ENCODE results near the gene VKORC1L1.
"Not testable (repeated sequence)": the region's sequence is repeated elsewhere in the genome, so short reads cannot be mapped to it uniquely, and the experiment has no call there.

Gene VKORC1L1

GRCh38 chr7:65872776-65873581, at the start of gene VKORC1L1:
TSS of gene VKORC1L1 (plus strand) at chr7:65873074. CDS start at chr7:65873372, 298 bp downstream.
- DNase-seq (ENCODE audit: low read depth): peak; percentile 93

- no peak for DNase-seq (ENCODE audit: low read depth)
These were observed 45.5 kb upstream of the VKORC1L1 start for GRCh38 chr7:65827366-65827765.

DNA sequence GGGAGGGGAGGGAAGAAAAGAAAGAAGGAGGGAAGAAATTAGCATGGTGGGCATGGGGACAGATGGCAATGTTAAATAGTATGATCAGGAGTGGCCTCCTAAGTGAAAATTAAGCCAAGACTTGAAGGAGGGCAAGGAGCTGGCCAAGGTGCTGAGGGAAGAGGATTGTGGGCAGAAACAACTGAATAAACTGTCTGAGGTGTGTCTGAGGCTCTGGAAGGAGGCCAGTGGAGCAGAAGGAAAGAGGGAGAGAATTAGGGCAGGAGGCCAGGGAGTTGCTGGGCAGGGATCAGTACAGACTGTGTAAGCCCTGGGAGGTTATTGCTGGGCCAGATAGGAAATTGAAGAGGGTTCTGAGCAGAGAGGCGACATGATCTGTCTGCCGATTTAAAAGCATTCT, 40.6 kb upstream of the VKORC1L1 start:
- peak; percentile 54 for DNase-seq (ENCODE audit: low read depth)

GRCh38 chr7:65836684-65837083, 36.2 kb upstream of the VKORC1L1 start:
- DNase-seq (ENCODE audit: low read depth): not testable (repeated sequence)

- peak; percentile 32 for DNase-seq (ENCODE audit: low read depth)
These were observed 35.3 kb upstream of the VKORC1L1 start for GRCh38 chr7:65837541-65837956.

GRCh38 chr7:65839846-65840245, 33.0 kb upstream of the VKORC1L1 start:
- no peak for DNase-seq (ENCODE audit: low read depth)

- no peak for DNase-seq (ENCODE audit: low read depth)
These were observed 32.4 kb upstream of the VKORC1L1 start for GRCh38 chr7:65840446-65840845.

- not testable (repeated sequence) for DNase-seq (ENCODE audit: low read depth)
These were observed 29.3 kb upstream of the VKORC1L1 start for GRCh38 chr7:65843616-65844015.

- no peak for DNase-seq (ENCODE audit: low read depth)
These were observed 26.8 kb upstream of the VKORC1L1 start for GRCh38 chr7:65846008-65846570.

DNA sequence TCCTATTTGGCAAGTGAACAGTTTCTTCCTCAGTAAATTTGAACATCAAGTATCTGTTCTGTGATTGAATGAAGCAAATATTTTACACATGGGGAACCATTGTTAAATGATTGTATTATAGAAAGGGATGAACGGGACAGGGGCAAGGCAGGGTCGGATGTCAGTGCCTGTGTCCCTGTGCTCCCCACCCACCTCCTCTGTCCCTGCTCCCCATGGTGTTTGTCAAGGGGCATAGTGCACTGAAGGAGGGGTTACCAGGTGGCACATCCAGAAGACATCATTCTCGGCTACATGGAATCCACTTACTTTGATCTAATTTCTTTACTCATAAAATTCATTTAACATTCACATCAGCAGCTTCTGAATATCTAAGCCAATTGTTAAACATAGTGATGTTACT, 19.4 kb upstream of the VKORC1L1 start:
- not testable (repeated sequence) for DNase-seq (ENCODE audit: low read depth)

GRCh38 chr7:65853892-65854291, 19.0 kb upstream of the VKORC1L1 start:
- DNase-seq (ENCODE audit: low read depth): not testable (repeated sequence)

DNA sequence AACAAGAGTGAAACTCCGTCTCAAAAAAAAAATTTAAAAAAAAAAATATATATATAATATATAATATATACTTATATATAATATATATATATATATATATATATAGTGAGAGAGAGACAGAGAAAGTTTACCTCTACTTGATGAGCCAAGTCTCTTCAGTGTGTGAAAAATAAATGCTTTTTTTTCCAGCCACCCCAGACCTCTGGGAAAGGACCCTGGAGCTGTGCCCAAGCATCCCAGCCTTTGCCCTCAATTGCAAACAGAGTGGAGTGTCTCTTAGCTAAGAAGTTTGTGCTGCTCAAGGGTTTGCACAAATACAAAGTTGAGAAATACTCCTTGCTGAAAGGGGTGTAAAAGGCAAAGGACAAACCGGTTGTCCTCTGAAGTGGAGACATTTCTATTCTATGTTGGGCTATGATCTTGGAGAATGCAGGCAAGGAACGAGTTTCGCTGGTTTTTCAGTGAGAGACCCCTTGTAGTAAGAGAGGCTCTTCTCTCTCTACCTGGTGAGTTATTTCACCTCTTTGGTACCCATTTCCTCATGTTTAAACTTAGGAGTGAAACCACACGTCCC, 15.5 kb upstream of the VKORC1L1 start:
- DNase-seq (ENCODE audit: low read depth): not testable (repeated sequence)

- DNase-seq (ENCODE audit: low read depth): not testable (repeated sequence)
These were observed 14.2 kb upstream of the VKORC1L1 start for GRCh38 chr7:65858660-65859059.

DNA sequence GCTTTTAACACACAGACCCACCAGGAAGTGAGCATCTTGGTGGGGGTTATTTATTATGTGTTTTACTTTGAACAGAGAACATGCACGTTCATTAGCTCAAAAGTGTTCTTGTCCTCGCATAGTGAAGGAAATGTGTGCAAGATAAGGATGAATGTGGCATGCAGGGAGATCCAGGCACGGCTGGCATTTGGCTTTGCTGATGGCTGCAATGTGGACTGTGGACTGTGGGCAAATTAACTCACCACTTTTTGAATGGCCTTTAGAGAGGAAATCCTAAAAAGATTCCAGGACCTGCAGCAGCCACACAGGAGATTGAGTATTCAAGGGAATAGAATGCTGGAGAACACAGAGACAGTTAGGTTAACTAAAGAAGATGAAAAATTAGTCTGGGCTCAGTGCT, 6.6 kb upstream of the VKORC1L1 start:
- DNase-seq (ENCODE audit: low read depth): not testable (repeated sequence)

DNA sequence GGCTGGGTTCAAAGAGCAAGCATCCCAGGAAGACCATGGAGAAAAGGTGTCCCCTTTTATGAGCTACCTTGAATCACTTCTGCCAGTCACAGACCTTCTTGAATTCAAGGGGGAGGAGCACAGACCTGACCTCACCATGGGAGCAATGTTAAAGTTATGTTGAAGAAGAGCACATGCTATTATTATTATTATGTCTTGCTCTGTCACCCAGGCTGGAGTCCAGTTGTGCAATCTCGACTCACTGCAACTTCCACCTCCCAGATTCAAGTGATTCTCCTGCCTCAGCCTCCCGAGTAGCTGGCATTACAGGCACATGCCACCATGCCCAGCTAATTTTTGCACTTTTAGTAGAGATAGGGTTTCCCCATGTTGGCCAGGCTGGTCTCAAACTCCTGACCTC, 5.2 kb upstream of the VKORC1L1 start:
- DNase-seq (ENCODE audit: low read depth): peak; percentile 4

DNA sequence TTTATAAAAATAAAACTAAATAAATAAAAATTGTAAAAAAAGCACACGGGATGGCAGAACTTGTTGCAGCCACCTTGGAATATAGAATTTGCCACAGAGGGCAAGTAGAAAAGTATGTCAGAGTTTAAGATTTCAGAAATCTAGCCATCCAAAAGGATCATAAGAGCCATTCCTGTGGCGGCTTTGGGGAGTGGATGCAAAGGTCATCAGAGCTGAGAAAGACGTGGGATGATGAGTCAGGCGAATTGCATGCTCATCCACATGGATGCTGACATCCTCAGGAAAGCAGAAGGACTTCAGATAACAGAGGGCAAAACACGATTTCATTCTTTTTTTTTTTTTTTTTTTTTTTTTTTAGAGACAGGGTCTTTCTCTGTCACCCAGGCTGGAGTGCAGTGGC, 3.6 kb upstream of the VKORC1L1 start:
- peak; percentile 84 for DNase-seq (ENCODE audit: low read depth)

GRCh38 chr7:65871451-65871850, 1.4 kb upstream of the VKORC1L1 start:
- peak; percentile 55 for DNase-seq (ENCODE audit: low read depth)

DNA sequence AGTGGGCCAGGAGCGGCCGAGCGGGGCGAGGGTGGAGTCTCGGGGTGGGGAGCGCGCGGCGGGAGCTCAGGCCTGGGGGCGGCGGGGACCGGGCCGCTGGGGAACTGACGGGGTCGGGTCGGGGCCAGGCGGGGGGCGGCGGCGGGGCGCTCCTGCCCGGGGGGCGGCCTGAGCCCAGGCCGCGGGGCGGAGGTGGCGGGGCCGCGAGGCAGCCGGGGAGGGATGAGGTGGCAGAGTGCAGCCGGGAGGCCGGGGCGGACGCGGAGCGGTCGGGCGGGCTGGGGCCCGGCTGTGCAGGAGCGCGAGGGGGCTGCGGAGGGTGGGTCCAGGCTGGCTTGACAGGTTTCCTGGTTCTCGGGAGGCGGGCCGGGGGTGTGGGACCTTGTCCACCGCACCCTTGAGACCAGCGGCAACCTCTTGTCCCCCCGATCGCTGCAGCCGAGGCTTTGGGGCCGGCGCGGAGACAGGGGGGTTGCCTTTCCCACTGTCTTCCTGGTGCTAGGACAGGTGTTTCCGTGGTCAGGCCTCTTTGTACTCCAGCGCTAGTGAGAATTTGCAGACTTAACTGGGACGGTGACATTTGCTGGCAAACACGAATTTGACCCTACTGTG, 814 bp downstream of the VKORC1L1 start:
- peak; percentile 11 for DNase-seq (ENCODE audit: low read depth)

DNA sequence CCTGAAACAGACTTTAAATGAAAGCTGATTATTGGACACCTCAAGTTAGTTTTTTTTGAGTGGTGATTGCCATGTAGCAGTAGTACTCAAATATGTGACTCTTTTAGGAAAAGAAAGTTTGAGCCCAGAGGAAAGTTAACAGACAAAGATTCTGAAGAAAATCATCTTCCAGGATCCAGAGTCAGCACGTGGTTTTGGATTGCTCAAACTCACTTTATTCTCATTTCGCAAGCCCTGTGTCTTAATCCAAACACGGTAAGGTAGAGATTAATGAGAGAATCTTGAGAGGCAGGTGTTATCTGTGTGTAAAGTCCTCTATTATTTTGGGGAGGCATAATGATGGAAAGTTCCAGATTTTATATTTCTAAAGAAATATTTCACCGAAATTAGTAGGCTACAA, 2.8 kb downstream of the VKORC1L1 start:
- not testable (repeated sequence) for DNase-seq (ENCODE audit: low read depth)

DNA sequence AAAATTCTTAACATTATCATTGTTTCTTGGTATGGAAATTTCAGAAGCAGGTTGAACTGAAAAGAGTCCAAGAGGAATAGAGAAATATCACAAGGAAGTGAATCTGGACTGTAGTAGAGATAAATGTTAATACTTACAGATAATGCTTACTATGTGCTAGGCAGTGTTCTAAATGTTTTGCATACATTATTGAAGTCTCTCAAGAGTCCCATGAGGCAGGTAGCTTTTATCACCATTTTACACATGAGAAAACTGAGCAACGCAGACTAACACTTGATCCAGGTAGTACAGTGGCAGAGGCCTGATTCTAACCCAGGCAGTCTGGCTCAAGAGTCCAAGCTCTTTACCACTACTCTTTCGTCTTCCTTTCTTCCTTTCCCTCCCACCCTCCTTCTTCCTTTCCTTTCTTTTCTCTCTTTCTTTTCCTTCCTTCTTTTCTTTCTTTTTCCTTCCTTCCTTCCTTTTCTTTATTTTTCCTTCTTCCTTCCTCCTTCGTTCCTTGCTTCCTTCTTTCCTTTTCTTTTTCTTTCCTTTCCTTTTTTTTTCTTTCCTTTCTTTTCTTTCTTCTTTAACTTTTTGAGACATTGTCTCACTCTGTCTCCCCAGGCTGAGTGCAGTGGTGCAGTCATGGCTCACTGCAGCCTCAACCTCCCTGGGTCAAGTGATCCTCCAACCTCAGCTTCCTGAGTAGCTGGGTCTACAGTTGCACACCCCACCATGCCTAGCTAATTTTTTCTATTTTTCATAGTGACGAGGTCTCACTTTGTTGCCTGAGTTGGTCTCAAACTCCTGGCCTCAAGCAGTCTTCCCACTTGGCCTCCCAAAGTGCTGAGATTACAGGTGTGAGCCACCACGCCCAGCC, 6.6 kb downstream of the VKORC1L1 start:
- DNase-seq (ENCODE audit: low read depth): not testable (repeated sequence)

GRCh38 chr7:65880242-65880641, 7.4 kb downstream of the VKORC1L1 start:
- DNase-seq (ENCODE audit: low read depth): not testable (repeated sequence)

DNA sequence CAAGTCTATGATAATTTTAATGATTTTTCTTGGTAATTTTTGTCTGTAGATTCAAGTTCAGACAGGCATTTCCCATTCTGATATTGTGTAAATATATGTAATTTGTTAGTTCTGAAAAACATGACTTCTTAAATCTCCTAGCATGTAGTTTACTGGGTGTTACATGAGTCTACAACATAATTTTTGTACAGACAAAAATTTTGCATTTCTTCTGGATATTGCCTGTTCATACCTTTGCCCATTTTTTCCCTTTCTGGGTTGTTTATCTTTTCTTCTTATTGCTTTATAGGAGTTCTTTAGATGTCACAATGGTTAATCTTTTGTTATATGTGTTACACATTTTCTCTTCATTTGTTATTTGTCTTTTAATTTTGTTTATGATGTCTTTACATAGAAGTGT, 12.1 kb downstream of the VKORC1L1 start:
- not testable (repeated sequence) for DNase-seq (ENCODE audit: low read depth)

Measured in EH (cell line).